SHP77 treated with DMSO at 0.1 percent for 48 hours (cell line): ENCODE data around the gene ITGB1BP2.
"Not testable (repeated sequence)": the region's sequence is repeated elsewhere in the genome, so short reads cannot be mapped to it uniquely, and the experiment has no call there.

Experiments
- DNase-seq: peaks from one replicate; lab custom pipeline; 2025; lab: John Stamatoyannopoulos, UW

ITGB1BP2 gene

DNA sequence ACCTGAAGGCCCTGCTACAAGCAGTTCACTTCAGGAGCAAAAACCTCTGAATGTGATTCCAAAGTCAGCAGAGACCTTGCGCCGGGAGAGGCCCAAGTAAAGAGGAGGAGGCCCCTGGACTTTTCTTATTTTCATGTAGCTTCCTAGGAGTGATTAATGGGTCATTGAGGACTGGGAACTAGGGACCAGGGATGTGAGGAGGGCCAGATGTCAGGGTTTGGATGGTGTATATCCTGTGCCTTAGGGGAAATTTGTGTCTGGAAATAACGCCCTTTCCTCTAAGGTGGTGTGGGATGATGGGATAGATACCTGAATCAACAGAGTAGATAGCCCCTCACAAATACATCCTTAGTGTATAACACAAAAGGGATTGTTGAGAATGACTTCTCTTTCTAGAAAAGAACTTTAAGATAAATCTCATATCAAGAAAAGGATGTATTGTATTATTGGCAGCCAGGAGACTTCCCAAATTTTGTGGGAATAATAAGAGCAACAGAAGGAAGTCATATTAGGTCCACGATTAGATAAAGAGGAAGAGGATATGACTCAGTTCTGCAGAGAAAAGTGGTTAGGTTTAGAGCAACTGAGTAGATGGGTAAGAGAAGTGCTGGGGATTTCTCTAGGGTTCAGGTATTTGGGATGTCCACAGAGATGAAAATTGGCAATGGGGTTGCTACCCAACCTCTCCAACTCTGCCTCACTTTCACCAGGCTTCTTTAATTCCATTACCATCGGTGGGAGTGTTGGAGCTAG, 1.1 kb downstream of the ITGB1BP2 start:
- DNase-seq = no peak

DNA sequence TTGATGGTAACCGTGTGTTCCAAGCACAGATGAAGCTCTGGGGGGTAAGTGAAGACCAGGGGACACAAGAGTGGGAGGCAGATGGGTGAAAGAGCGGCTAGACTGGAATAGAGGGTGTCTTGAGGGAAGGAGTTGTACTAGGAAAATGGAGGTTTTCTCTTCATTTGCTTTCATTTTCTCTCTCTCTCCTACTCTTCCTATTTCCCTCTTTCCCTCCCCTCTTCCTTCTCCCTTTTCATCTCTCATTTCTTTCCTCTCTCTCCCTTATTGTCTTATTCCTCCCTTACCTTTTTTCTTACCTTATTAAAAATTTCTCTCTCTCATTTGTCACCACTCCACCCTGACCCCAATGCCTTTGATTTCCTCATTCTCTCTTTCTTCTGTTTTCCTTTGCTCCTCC, 3.0 kb downstream of the ITGB1BP2 start:
- DNase-seq = no peak

GRCh38 chrX:71315917-71316316, 14.4 kb downstream of the ITGB1BP2 start:
- DNase-seq = no peak

DNA sequence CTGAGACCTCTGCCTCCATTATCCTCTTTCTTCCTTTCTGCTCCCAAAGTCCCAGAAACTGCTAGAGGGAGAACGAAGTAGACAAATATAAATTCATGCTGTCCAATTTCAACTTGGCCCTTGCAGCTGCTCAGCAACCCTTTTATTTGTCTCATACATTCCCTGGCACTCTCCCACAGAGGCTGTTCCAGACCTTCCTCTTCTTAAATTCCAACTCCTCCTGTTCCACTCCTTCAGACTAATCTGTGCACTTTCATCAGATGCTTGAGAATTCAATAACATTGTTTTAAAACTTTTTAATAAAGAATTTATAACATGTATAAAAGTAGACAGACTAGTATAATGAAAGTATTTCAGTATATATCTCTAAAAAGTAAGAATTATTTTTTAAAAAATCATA, 15.4 kb downstream of the ITGB1BP2 start:
- not testable (repeated sequence) for DNase-seq

DNA sequence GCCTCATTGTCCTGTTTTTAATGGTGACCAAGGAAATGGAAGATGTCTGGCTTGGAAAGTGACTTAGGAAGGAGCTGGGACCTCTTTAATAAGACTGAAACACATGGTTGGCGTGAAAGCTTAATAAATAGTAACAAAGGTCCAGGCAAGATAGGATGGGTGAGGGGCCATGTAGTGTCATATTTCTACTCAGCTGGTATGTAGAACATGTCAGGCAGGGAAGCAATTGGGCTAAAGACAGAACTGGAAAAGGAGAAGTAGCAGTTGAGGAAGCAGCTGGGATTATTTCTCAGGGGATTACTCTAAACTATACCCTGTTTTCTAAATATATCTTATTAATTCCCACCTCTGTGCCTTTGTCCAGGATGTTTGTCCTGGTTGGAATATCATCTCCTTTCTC, 18.6 kb downstream of the ITGB1BP2 start:
- no peak for DNase-seq

- DNase-seq = no peak
Measured at GRCh38 chrX:71321731-71322130, 20.2 kb downstream of the ITGB1BP2 start.

DNA sequence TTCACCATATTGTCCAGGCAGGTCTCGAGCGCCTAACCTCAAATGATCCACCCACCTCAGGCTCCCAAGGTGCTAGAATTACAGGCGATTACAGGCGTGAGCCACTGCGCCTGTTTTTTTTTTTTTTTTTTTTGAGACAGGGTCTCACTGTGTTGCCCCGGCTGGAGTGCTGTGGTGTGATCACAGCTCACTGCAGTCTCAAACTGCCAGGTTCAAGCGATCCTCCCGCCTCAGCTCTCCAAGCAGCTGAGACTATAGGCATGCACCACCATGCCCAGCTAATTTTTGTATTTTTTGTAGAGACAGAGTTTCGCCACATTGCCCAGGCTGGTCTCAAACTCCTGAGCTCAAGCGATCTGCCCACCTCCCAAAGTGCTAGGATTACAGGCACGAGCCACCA, 22.9 kb downstream of the ITGB1BP2 start:
- not testable (repeated sequence) for DNase-seq

DNA sequence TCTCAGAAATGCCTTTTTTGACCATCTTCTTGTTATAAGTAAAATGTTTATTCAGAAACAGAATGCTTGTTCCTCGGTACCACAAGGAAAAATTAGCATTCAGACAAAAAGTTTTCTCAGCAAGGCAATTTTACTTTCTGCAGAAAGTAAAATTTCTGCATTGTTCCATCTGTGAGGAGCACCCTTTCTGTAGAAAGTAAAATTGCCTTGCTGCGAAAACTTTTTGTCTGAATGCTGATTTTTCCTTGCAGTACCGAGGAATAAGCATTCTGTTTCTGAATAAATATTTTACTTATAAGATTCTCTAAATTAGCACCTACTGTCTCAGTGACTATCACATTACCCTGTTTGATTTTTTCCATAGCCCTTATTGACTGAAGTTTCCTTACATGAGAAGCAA, 24.8 kb downstream of the ITGB1BP2 start:
- no peak for DNase-seq

- not testable (repeated sequence) for DNase-seq
Measured at GRCh38 chrX:71349151-71349665, 47.7 kb downstream of the ITGB1BP2 start.

DNA sequence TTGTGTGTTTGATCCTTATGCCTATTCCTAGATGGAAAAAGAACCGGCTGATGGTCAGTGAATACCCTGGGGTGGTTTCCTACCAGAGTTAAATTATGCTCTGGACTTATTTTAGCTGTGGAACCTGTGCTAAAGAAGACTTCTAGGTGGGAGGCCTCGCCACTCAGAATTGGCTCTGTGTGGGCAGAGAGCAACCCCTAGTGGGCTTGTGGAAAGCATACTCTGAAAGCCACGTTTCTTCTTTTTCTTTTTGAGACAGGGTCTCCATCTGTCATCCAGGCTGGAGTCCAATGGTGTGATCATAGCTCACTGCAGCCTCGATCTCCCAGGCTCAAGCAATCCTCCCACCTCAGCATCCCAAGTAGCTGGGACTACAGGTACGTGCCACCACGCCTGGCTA, 48.3 kb downstream of the ITGB1BP2 start:
- DNase-seq = not testable (repeated sequence)

DNA sequence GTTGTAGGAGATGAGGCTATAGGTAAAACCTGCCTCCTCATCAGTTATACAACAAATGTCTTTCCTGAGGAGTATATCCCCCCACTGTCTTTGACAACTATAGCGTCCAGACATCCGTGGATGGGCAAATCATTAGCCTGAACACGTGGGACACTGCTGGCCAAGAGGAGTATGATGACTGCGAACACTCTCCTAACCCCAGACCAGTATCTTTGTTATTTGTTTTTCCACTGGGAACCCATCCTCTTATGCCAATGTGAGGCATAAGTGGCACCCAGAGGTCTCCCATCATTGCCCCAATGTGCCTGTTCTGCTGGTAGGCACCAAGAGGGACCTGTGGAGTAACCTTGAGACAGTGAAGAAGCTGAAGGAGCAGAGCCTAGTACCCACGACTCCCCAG, 50.9 kb downstream of the ITGB1BP2 start:
- not testable (repeated sequence) for DNase-seq
